IMR-90 (cell line): Measurements from ENCODE around the gene TMEM141. TPM values are rescaled to one million over a fixed set of nuclear protein-coding genes. Genes with fewer than 3 reads are reported as not detected.

Experiments used
- ATAC-seq: fragments of 200-7000 bp; cut with Tn5 transposase; 2 replicates; pipeline ENCODE4 v1.9.1; 2020; ENCODE audit warnings: low read depth, mild to moderate bottlenecking, moderate library complexity
- BruUV-seq: library from RNA; stranded (reverse); fragments of 400-500 nt; replicated peaks from 2 replicates; lab custom pipeline; 2021; lab: Mats Ljungman, UMichigan
- CTCF ChIA-PET: fragments of 300-600 bp; formaldehyde crosslinking; extraction: SDS; loops from one replicate; lab custom pipeline; 2021; ENCODE audit warnings: antibody characterized with exemption; lab: Yijun Ruan, JAX
- POLR2A ChIA-PET: fragments of 300-600 bp; sonication (Branson Sonifier 250); formaldehyde crosslinking; loops from one replicate; lab custom pipeline; 2022; ENCODE audit warnings: antibody characterized with exemption; ENCODE audit not compliant: unreplicated experiment; lab: Charles Lee
- DNase-seq: peaks from one replicate; pipeline ENCODE4 v3.0.0; 2013
- H2AFZ ChIP-seq: replicated peaks from 2 replicates; pipeline ENCODE3; 2013; ENCODE audit warnings: low read length, mild to moderate bottlenecking; ENCODE audit not compliant: poor library complexity
- H2AK5ac ChIP-seq: 2 replicates; pipeline ENCODE4 v1.6.1; 2013; ENCODE audit warnings: low read depth, low read length, inconsistent platforms
- H2AK9ac ChIP-seq: replicated peaks from 2 replicates; pipeline ENCODE3; 2013; ENCODE audit warnings: mild to moderate bottlenecking, low read depth, low read length, moderate library complexity; ENCODE audit not compliant: poor library complexity
- H2BK120ac ChIP-seq: 2 replicates; pipeline ENCODE4 v1.6.1; 2013; ENCODE audit warnings: low read depth, low read length, inconsistent platforms
- H2BK15ac ChIP-seq: 3 replicates; pipeline ENCODE4 v1.6.1; 2013; ENCODE audit warnings: low read depth, low read length, inconsistent platforms
- H2BK20ac ChIP-seq: 2 replicates; pipeline ENCODE4 v1.6.1; 2013; ENCODE audit warnings: low read depth, mild to moderate bottlenecking, inconsistent platforms, low read length, moderate library complexity
- H2BK5ac ChIP-seq: 2 replicates; pipeline ENCODE4 v1.6.1; 2013; ENCODE audit warnings: mild to moderate bottlenecking, low read depth, low read length, inconsistent platforms; ENCODE audit not compliant: poor library complexity, severe bottlenecking
- H3K14ac ChIP-seq: replicated peaks from 2 replicates; pipeline ENCODE4 v1.6.1; 2013; ENCODE audit warnings: low read depth, low read length, inconsistent platforms
- H3K18ac ChIP-seq: 2 replicates; pipeline ENCODE4 v1.6.1; 2013; ENCODE audit warnings: low read depth, low read length, control low read depth
- H3K23ac ChIP-seq: 2 replicates; pipeline ENCODE4 v1.6.1; 2013; ENCODE audit warnings: low read depth, low read length, inconsistent platforms
- H3K27ac ChIP-seq: 2 replicates; pipeline ENCODE4 v1.5.1; 2013; ENCODE audit warnings: mild to moderate bottlenecking, control low read depth, low read length; ENCODE audit not compliant: insufficient read depth
- H3K27me3 ChIP-seq: 2 replicates; pipeline ENCODE4 v1.6.1; 2013; ENCODE audit warnings: low read length; ENCODE audit not compliant: control insufficient read depth, insufficient read depth
- H3K36me3 ChIP-seq: 2 replicates; pipeline ENCODE4 v1.6.1; 2013; ENCODE audit warnings: low read length, mixed read lengths; ENCODE audit not compliant: control insufficient read depth, insufficient read depth
- H3K4ac ChIP-seq: 2 replicates; pipeline ENCODE4 v1.6.1; 2013; ENCODE audit warnings: low read depth, low read length, inconsistent platforms
- H3K4me1 ChIP-seq: 2 replicates; pipeline ENCODE4 v1.6.1; 2013; ENCODE audit warnings: low read length, mixed read lengths; ENCODE audit not compliant: control insufficient read depth, insufficient read depth
- H3K4me2 ChIP-seq: 2 replicates; pipeline ENCODE4 v1.6.1; 2013; ENCODE audit warnings: low read depth, mild to moderate bottlenecking, control low read depth, low read length, moderate library complexity
- H3K4me3 ChIP-seq: 2 replicates; pipeline ENCODE4 v1.5.1; 2013; ENCODE audit warnings: low read depth, mild to moderate bottlenecking, control low read depth, low read length, moderate library complexity; ENCODE audit not compliant: insufficient read depth
- H3K56ac ChIP-seq: 2 replicates; pipeline ENCODE4 v1.6.1; 2013; ENCODE audit warnings: low read length, inconsistent platforms; ENCODE audit not compliant: insufficient read depth; ENCODE audit errors: extremely low read depth
- H3K79me1 ChIP-seq, 2 experiments: 2 replicates each; pipeline ENCODE4 v1.6.1; 2013; ENCODE audit warnings: low read length in 2 of 2, inconsistent platforms in 1 of 2, low read depth in 1 of 2
- H3K9ac ChIP-seq: 2 replicates; pipeline ENCODE4 v1.6.1; 2013; ENCODE audit warnings: low read depth, low read length, control low read depth
- H3K9me1 ChIP-seq: 2 replicates; pipeline ENCODE4 v1.6.1; 2013; ENCODE audit warnings: low read length, inconsistent platforms; ENCODE audit not compliant: insufficient read depth
- H3K9me3 ChIP-seq: 2 replicates; pipeline ENCODE4 v1.6.1; 2013; ENCODE audit warnings: low read length; ENCODE audit not compliant: control insufficient read depth, insufficient read depth
- H4K20me1 ChIP-seq: 2 replicates; pipeline ENCODE4 v1.6.1; 2013; ENCODE audit warnings: low read length, inconsistent platforms; ENCODE audit not compliant: insufficient read depth
- H4K5ac ChIP-seq: 2 replicates; pipeline ENCODE4 v1.6.1; 2013; ENCODE audit warnings: mild to moderate bottlenecking, low read depth, low read length, control low read depth
- H4K8ac ChIP-seq, 2 experiments: 2 replicates each; pipeline ENCODE4 v1.6.1; 2013; ENCODE audit warnings: low read depth in 2 of 2, low read length in 2 of 2, control low read depth in 1 of 2, inconsistent platforms in 1 of 2
- H4K91ac ChIP-seq: 2 replicates; pipeline ENCODE4 v1.6.1; 2013; ENCODE audit warnings: low read depth, low read length, inconsistent platforms; ENCODE audit not compliant: insufficient read depth
- CEBPB ChIP-seq: IDR thresholded peaks from 2 replicates; pipeline ENCODE4 v1.6.1; 2012; ENCODE audit warnings: low read depth, low read length, improper control_type of control experiment
- MAFK ChIP-seq: IDR thresholded peaks from 2 replicates; pipeline ENCODE4 v1.6.1; 2012; ENCODE audit warnings: low read depth, low read length, improper control_type of control experiment
- NFE2L2 ChIP-seq: fragments of 150-350 bp; IDR thresholded peaks from 2 replicates; pipeline ENCODE4 v1.6.1; 2016; ENCODE audit warnings: low read depth, mild to moderate bottlenecking, low read length
- RCOR1 ChIP-seq: IDR thresholded peaks from 2 replicates; pipeline ENCODE4 v1.6.1; 2012; ENCODE audit warnings: mild to moderate bottlenecking, low read length, improper control_type of control experiment; ENCODE audit not compliant: insufficient replicate concordance
- RFX5 ChIP-seq: IDR thresholded peaks from 2 replicates; pipeline ENCODE4 v1.8.0; 2012; ENCODE audit warnings: low read depth, mild to moderate bottlenecking, low read length, moderate library complexity
- SMC3 ChIP-seq: fragments of 150-350 bp; IDR thresholded peaks from 2 replicates; pipeline ENCODE4 v1.6.1; 2016; ENCODE audit warnings: low read depth, mild to moderate bottlenecking, antibody characterized with exemption, low read length, moderate library complexity
- whole genome bisulfite sequencing, 2 experiments: methylation state at CpG; one replicate each; pipeline versions ENCODE4 v1.1.5 to v1.1.7; 2013; ENCODE audit warnings: missing lambda C conversion rate in 2 of 2; ENCODE audit not compliant: insufficient read length in 1 of 2; ENCODE audit errors: extremely low coverage in 2 of 2; 5-methylcytosine and 5-hydroxymethylcytosine counted together
- dilution Hi-C: fragments of 300-500 bp; cut with HindIII; formaldehyde crosslinking; loops from one replicate; pipeline ENCODE4 v1.14.3; 2018; ENCODE audit warnings: low sequenced_read_pairs; ENCODE audit not compliant: unreplicated experiment
- in situ Hi-C: fragments of 300-500 bp; cut with MboI; formaldehyde crosslinking; loops from 3 replicates; pipeline ENCODE4 v1.14.3; 2019; ENCODE audit warnings: low sequenced_read_pairs, inconsistent platforms, mixed read lengths
- intact Hi-C: fragments of 100-400 bp; cut with micrococcal nuclease; formaldehyde crosslinking; loops from 2 replicates; pipeline ENCODE4 v1.10.0; 2022
- polyA plus RNA-seq, 3 experiments: library from polyadenylated mRNA; depleted of rRNA; stranded (reverse); fragments of >200 nt; gene quantifications; 2 replicates each; pipeline ENCODE4 v1.2.3, GENCODE V29; 2012; ENCODE audit warnings: low replicate concordance in 1 of 3
- total RNA-seq: library from RNA; depleted of rRNA; stranded (reverse); fragments of >200 nt; gene quantifications from 2 replicates; pipeline ENCODE4 v1.2.3, GENCODE V29; 2012
- TF ChIP-seq, protein P1 (sequence below): fragments of 150-350 bp; IDR thresholded peaks from 2 replicates; pipeline ENCODE4 v1.6.1; 2017; ENCODE audit warnings: mild to moderate bottlenecking, antibody characterized with exemption, low read length, low read depth

Gene TMEM141
- total and polyA plus RNA-seq, 2 of the 4 experiments (the other 2 are of a cell fraction), result 39.1 to 77.8 TPM

DNA sequence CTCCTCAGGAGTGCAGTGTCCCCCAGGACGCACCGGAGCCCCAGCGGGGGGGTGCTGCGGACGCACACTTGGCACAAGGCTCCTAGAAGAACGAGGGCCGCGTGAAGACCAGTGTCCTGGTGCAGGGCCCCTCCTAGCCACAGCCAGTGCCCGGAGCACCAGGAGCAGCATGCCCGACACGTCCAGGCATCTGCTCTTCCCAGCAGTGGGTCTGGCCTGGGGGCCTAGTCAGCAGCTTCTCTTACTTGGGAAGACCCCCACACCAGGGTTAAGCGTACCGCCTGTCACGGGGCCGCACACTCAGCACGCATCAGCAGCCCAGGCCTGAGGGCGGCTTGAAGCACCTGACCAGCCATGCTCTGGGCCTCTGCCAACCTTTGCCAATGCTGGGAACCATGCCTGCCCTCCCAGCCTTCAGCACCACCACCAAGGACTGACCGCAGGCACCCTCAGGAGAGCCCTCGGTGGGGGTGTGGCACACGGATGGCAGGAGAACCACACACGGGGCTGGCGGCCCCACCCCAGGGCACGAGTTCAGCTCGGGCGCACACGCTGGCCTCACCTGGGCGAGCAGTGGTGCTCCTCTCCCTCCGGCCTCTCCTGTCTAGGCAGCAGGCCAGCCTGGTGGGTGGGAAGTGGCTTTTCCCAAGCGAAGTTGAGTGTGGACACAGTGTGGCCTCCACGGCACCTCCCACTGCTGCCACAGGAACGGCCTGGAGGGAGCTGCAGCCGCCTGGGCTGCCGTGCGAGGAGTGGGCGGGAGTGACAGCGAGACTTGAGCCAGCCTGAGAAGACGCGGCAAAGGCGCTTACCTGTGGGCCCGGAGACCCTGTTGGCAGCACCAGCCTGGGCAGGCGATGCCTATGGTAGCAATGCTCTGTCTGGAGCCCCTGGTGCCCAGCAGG, 39.1 kb downstream of the TMEM141 start:
- H3K27ac ChIP-seq, result no peak overlapping the region
- H3K18ac ChIP-seq, result no peak overlapping the region
- no peaks in the 10 kb centered on the region for H3K9me3 ChIP-seq
- H2AFZ ChIP-seq, result no peak overlapping the region
- ChIA-PET CTCF (interaction anchor here (0.5 kb wide), 1 partner anchor 53 kb away, joined by 3 read pairs; no protein-coding TSS in a partner anchor), POLR2A (no interaction called here)
- ATAC-seq (no peak), DNase-seq (no peak)
- H3K79me1 ChIP-seq, result peaks cover 3% of the 10 kb centered on the region in 2 experiments; a peak in 1 of 4 replicates
- intact Hi-C loops, result no loop called here
- no peaks in the 10 kb centered on the region; the same call in 1 of the 2 replicates for H4K20me1 ChIP-seq
- WGBS, 2 experiments, result 91% methylated on average over 23 of the region's 41 CpGs; no CpG with 5 or more reads in 1 of the 2 experiments
- H2BK5ac ChIP-seq, result no peak overlapping the region
- no peak overlapping the region for H4K91ac ChIP-seq
- dilution Hi-C loops, result no loop called here
- no peak overlapping the region for H3K23ac ChIP-seq
- H3K27me3 ChIP-seq, result no peaks in the 10 kb centered on the region
- H3K4me3 ChIP-seq, result no peak overlapping the region
- H4K8ac ChIP-seq, result no peak overlapping the region
- H3K4ac ChIP-seq, result no peak overlapping the region
- no peak overlapping the region for H3K4me2 ChIP-seq
- no peak overlapping the region for H3K14ac ChIP-seq
- peaks cover 61% of the 10 kb centered on the region for H3K36me3 ChIP-seq
- no peaks in the 10 kb centered on the region for H3K9me1 ChIP-seq
- H2AK5ac ChIP-seq, result no peak overlapping the region
- TF ChIP-seq NFE2L2 (no peak), MAFK (no peak), SMC3 (no peak), RCOR1 (no peak), CEBPB (no peak), RFX5 (no peak)
- TF ChIP-seq, protein P1, sequence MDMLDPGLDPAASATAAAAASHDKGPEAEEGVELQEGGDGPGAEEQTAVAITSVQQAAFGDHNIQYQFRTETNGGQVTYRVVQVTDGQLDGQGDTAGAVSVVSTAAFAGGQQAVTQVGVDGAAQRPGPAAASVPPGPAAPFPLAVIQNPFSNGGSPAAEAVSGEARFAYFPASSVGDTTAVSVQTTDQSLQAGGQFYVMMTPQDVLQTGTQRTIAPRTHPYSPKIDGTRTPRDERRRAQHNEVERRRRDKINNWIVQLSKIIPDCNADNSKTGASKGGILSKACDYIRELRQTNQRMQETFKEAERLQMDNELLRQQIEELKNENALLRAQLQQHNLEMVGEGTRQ, result no peak
- H2BK120ac ChIP-seq, result no peak overlapping the region
- H2AK9ac ChIP-seq, result no peak overlapping the region
- no peak overlapping the region for H2BK15ac ChIP-seq
- no peak overlapping the region for H3K9ac ChIP-seq
- no peak overlapping the region for H2BK20ac ChIP-seq
- in situ Hi-C loops, result no loop called here
- BruUV-seq, result no TSS peak
- no peak overlapping the region for H3K56ac ChIP-seq
- no peaks in the 10 kb centered on the region for H3K4me1 ChIP-seq
- no peak overlapping the region for H4K5ac ChIP-seq
